MCF 10A (cell line): ENCODE results near the gene CACNB4. TPM values are rescaled to one million over a fixed set of nuclear protein-coding genes. Genes with fewer than 3 reads are reported as not detected.
"Not testable (repeated sequence)": the region's sequence is repeated elsewhere in the genome, so short reads cannot be mapped to it uniquely, and the experiment has no call there.

Source experiments
- BruUV-seq: library from RNA; stranded (reverse); fragments of 400-500 nt; replicated peaks from 2 replicates; lab custom pipeline; 2021; lab: Mats Ljungman, UMichigan
- CTCF ChIA-PET: fragments of 300-600 bp; sonication (Branson Sonifier 250); formaldehyde crosslinking; extraction: SDS; loops from one replicate; lab custom pipeline; 2021; ENCODE audit warnings: antibody characterized with exemption, inconsistent platforms; lab: Yijun Ruan, JAX
- POLR2A ChIA-PET: fragments of 300-600, 350-650 bp; sonication (Branson Sonifier 250); formaldehyde crosslinking; extraction: SDS; loops from one replicate; lab custom pipeline; 2020; ENCODE audit warnings: antibody characterized with exemption, inconsistent platforms; lab: Yijun Ruan, JAX
- DNase-seq: peaks from one replicate; pipeline ENCODE4 v3.0.0-alpha.2; 2018; ENCODE audit not compliant: unreplicated experiment
- H3K27ac Mint-ChIP-seq: one replicate; pipeline ENCODE4 v1.8.0; 2022; ENCODE audit warnings: mild to moderate bottlenecking, low read depth, mixed read lengths; ENCODE audit not compliant: unreplicated experiment
- H3K27me3 Mint-ChIP-seq: one replicate; pipeline ENCODE4 v1.8.0; 2022; ENCODE audit warnings: mixed read lengths; ENCODE audit not compliant: insufficient read depth, unreplicated experiment
- H3K36me3 Mint-ChIP-seq: one replicate; pipeline ENCODE4 v1.8.0; 2022; ENCODE audit warnings: mild to moderate bottlenecking, moderate library complexity, mixed read lengths; ENCODE audit not compliant: insufficient read depth, unreplicated experiment
- H3K4me1 Mint-ChIP-seq: one replicate; pipeline ENCODE4 v1.8.0; 2022; ENCODE audit warnings: mixed read lengths; ENCODE audit not compliant: insufficient read depth, unreplicated experiment
- H3K4me3 Mint-ChIP-seq: one replicate; pipeline ENCODE4 v1.8.0; 2022; ENCODE audit warnings: mild to moderate bottlenecking, moderate library complexity, mixed read lengths; ENCODE audit not compliant: unreplicated experiment
- H3K9me3 Mint-ChIP-seq: one replicate; pipeline ENCODE4 v1.8.0; 2022; ENCODE audit warnings: mixed read lengths; ENCODE audit not compliant: unreplicated experiment
- intact Hi-C: fragments of 100-400 bp; cut with micrococcal nuclease; formaldehyde crosslinking; loops from 2 replicates; pipeline ENCODE4 v1.14.1; 2022
- total RNA-seq: library from RNA; stranded (reverse); gene quantifications from 2 replicates; pipeline ENCODE4 v1.2.3, GENCODE V29; 2022
- TF ChIP-seq, protein P1 (sequence below): fragments of 200-600 bp; IDR thresholded peaks from one replicate; pipeline ENCODE4 v1.8.0; 2022; ENCODE audit warnings: antibody characterized with exemption, mild to moderate bottlenecking; ENCODE audit not compliant: unreplicated experiment

Gene CACNB4
- total RNA-seq, 1 experiment from 2014 or later, result 0.49 TPM

GRCh38 chr2:151922845-151923666 lies 175.8 kb downstream of the CACNB4 start:
- Mint-ChIP-seq H3K4me3 (peak overlapping the region; percentile 6), H3K4me1 (peaks cover 33% of the 10 kb centered on the region), H3K9me3 (peaks cover 7% of the 10 kb centered on the region), H3K36me3 (peaks cover 6% of the 10 kb centered on the region), H3K27ac (peak overlapping the region; percentile 63), H3K27me3 (no peaks in the 10 kb centered on the region)
- ChIA-PET POLR2A (interaction anchor here (0.8 to 2.4 kb wide), 10 partner anchors 22 to 101 kb away, joined by 3 to 26 read pairs (median 4); partner anchors contain the start of gene ARL5A), CTCF (interaction anchor here (0.6 to 2.5 kb wide), 5 partner anchors 17 to 102 kb away, joined by 3 to 9 read pairs (median 6); no protein-coding TSS in a partner anchor)
- intact Hi-C loops, result no loop called here
- DNase-seq, result peak; percentile 95
- BruUV-seq, result no TSS peak
- TF ChIP-seq, protein P1, sequence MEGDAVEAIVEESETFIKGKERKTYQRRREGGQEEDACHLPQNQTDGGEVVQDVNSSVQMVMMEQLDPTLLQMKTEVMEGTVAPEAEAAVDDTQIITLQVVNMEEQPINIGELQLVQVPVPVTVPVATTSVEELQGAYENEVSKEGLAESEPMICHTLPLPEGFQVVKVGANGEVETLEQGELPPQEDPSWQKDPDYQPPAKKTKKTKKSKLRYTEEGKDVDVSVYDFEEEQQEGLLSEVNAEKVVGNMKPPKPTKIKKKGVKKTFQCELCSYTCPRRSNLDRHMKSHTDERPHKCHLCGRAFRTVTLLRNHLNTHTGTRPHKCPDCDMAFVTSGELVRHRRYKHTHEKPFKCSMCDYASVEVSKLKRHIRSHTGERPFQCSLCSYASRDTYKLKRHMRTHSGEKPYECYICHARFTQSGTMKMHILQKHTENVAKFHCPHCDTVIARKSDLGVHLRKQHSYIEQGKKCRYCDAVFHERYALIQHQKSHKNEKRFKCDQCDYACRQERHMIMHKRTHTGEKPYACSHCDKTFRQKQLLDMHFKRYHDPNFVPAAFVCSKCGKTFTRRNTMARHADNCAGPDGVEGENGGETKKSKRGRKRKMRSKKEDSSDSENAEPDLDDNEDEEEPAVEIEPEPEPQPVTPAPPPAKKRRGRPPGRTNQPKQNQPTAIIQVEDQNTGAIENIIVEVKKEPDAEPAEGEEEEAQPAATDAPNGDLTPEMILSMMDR, result no peak

- Mint-ChIP-seq H3K36me3 (peaks cover 6% of the 10 kb centered on the region), H3K4me3 (no peak overlapping the region), H3K27me3 (no peaks in the 10 kb centered on the region), H3K27ac (no peak overlapping the region), H3K9me3 (peaks cover 7% of the 10 kb centered on the region), H3K4me1 (peaks cover 21% of the 10 kb centered on the region)
- POLR2A ChIA-PET, result interaction anchor here (1.2 to 1.4 kb wide), 2 partner anchors 8 to 26 kb away, joined by 4 to 5 read pairs; no protein-coding TSS in a partner anchor
- no TSS peak for BruUV-seq
- DNase-seq, result no peak
- TF ChIP-seq, protein P1, result no peak
- intact Hi-C loops, result no loop called here
- CTCF ChIA-PET, result interaction anchor here (0.6 kb wide), 1 partner anchor 84 kb away, joined by 3 read pairs; no protein-coding TSS in a partner anchor
These were observed 179.1 kb downstream of the CACNB4 start for GRCh38 chr2:151919786-151920185.

DNA sequence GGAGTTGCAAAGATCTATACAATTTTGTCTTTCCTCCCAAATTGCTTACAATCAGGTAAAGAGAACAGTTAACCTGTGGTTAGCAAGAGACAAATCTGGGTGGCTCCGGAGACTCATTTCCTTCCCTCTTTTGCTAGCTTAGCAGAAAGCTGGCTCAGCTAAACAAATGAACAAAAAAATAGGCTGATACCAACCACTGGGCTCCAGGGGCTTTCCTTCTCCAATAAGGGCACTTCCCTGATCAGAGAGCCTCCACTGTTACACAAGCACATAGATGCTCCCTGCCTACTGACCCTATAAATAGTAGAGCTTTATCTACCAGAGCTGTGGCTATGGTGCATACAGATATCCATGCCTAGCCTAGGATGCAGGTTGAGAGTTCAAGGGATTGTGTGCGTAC lies 180.5 kb downstream of the CACNB4 start:
- DNase-seq, result no peak
- Mint-ChIP-seq H3K27ac (no peak overlapping the region), H3K4me3 (no peak overlapping the region), H3K4me1 (peaks cover 17% of the 10 kb centered on the region), H3K9me3 (peaks cover 7% of the 10 kb centered on the region), H3K27me3 (no peaks in the 10 kb centered on the region), H3K36me3 (peaks cover 3% of the 10 kb centered on the region)
- TF ChIP-seq, protein P1, result no peak
- no TSS peak for BruUV-seq
- intact Hi-C loops, result no loop called here
- POLR2A ChIA-PET, result no interaction called here
- CTCF ChIA-PET, result no interaction called here

GRCh38 chr2:151916632-151917031 lies 182.2 kb downstream of the CACNB4 start:
- no peak overlapping the region for H3K27ac Mint-ChIP-seq
- TF ChIP-seq, protein P1, result no peak
- BruUV-seq, result no TSS peak

DNA sequence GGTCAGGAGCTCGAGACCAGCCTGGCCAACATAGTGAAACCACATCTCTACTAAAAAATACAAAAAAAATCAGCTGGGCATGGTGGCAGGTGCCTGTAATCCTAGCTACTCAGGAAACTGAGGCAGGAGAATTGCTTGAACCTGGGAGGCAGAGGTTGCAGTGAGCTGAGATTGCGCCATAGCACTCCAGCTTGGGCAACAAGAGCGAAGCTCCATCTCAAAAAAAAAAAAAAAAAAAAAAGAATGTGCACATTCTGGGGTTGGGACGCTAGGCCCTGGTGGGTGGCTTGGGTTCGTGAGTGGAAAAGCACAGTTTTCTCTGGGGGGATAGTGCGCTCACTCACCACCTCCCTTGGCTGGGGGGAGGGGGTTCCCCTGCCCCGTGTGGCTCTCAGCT lies 183.2 kb downstream of the CACNB4 start:
- POLR2A ChIA-PET, H3K27me3 Mint-ChIP-seq, H3K4me3 Mint-ChIP-seq, DNase-seq, H3K9me3 Mint-ChIP-seq, H3K4me1 Mint-ChIP-seq, BruUV-seq, H3K36me3 Mint-ChIP-seq, intact Hi-C loops, CTCF ChIA-PET, H3K27ac Mint-ChIP-seq: not testable (repeated sequence)

More at GRCh38 chr2:151916632-151917031, 182.2 kb downstream of the CACNB4 start:
- H3K27me3 Mint-ChIP-seq, result no peaks in the 10 kb centered on the region
- peaks cover under 1% of the 10 kb centered on the region for H3K9me3 Mint-ChIP-seq
- CTCF ChIA-PET, result interaction anchor here (0.9 kb wide), 1 partner anchor 60 kb away, joined by 3 read pairs; no protein-coding TSS in a partner anchor
- H3K4me1 Mint-ChIP-seq, result peaks cover 2% of the 10 kb centered on the region
- no peaks in the 10 kb centered on the region for H3K36me3 Mint-ChIP-seq
- intact Hi-C loops, result no loop called here
- DNase-seq, result no peak
- no peak overlapping the region for H3K4me3 Mint-ChIP-seq
- POLR2A ChIA-PET, result interaction anchor here (0.6 to 1.6 kb wide), 3 partner anchors 11 to 92 kb away, joined by 3 to 4 read pairs (median 3); no protein-coding TSS in a partner anchor
